Loucy (cell line): ENCODE measurements around the gene SSPN.

Experiments used
- H2AFZ ChIP-seq: fragments of 200-600 bp; sonication (generic); 2 replicates; pipeline ENCODE4 v1.6.0; 2016; ENCODE audit warnings: antibody characterized with exemption, mild to moderate bottlenecking, low read length, moderate library complexity
- H3F3A ChIP-seq: fragments of 200-600 bp; 2 replicates; pipeline ENCODE4 v1.6.0; 2016; ENCODE audit warnings: antibody characterized with exemption, low read depth, mild to moderate bottlenecking
- H3K27me3 ChIP-seq: fragments of 200-600 bp; sonication (generic); 2 replicates; pipeline ENCODE4 v1.6.1; 2014; ENCODE audit warnings: low read length, mild to moderate bottlenecking; ENCODE audit not compliant: insufficient read depth, poor library complexity, severe bottlenecking
- H3K36me3 ChIP-seq: fragments of 200-600 bp; sonication (generic); 2 replicates; pipeline ENCODE4 v1.6.1; 2016; ENCODE audit warnings: low read length; ENCODE audit not compliant: insufficient read depth
- H3K4me1 ChIP-seq: fragments of 200-600 bp; sonication (generic); 2 replicates; pipeline ENCODE4 v1.5.1; 2014; ENCODE audit warnings: low read length, mild to moderate bottlenecking; ENCODE audit not compliant: insufficient read depth, poor library complexity, severe bottlenecking
- H3K4me2 ChIP-seq: fragments of 200-600 bp; sonication (generic); 2 replicates; pipeline ENCODE4 v1.6.0; 2014; ENCODE audit warnings: antibody characterized with exemption, low read length, low read depth, mild to moderate bottlenecking; ENCODE audit not compliant: poor library complexity, severe bottlenecking
- H3K4me3 ChIP-seq: fragments of 200-600 bp; sonication (generic); 2 replicates; pipeline ENCODE4 v1.5.1; 2014; ENCODE audit warnings: low read length, mild to moderate bottlenecking, mixed read lengths; ENCODE audit not compliant: poor library complexity, severe bottlenecking
- H3K79me2 ChIP-seq: fragments of 200-600 bp; sonication (generic); 2 replicates; pipeline ENCODE4 v1.6.1; 2014; ENCODE audit warnings: low read length; ENCODE audit not compliant: insufficient read depth
- H3K9ac ChIP-seq: fragments of 200-600 bp; sonication (generic); 2 replicates; pipeline ENCODE4 v1.6.0; 2014; ENCODE audit warnings: mild to moderate bottlenecking, low read depth, low read length, moderate library complexity; ENCODE audit not compliant: poor library complexity, severe bottlenecking
- H3K9me2 ChIP-seq: fragments of 200-600 bp; sonication (generic); replicated peaks from 2 replicates; pipeline ENCODE4 v1.6.1; 2016; ENCODE audit warnings: low read depth, low read length, mixed read lengths
- H3K9me3 ChIP-seq: fragments of 200-600 bp; sonication (generic); 2 replicates; pipeline ENCODE4 v1.6.1; 2014; ENCODE audit warnings: mild to moderate bottlenecking, antibody characterized with exemption, low read length, low read depth; ENCODE audit not compliant: insufficient read depth
- H4K20me1 ChIP-seq: fragments of 200-600 bp; sonication (generic); 2 replicates; pipeline ENCODE4 v1.6.0; 2014; ENCODE audit warnings: antibody characterized with exemption, low read length, mild to moderate bottlenecking; ENCODE audit not compliant: insufficient read depth, poor library complexity, severe bottlenecking
- EZH2phosphoT487 ChIP-seq: fragments of 200-600 bp; IDR thresholded peaks from 2 replicates; pipeline ENCODE4 v1.6.1; 2018; ENCODE audit warnings: antibody characterized with exemption, mild to moderate bottlenecking, moderate library complexity, borderline replicate concordance
- TF ChIP-seq, protein P1 (sequence below): fragments of 200-600 bp; sonication (generic); conservative IDR thresholded peaks from 2 replicates; pipeline ENCODE4 v1.5.1; 2014; ENCODE audit warnings: mild to moderate bottlenecking, antibody characterized with exemption, low read length

The SSPN gene

DNA sequence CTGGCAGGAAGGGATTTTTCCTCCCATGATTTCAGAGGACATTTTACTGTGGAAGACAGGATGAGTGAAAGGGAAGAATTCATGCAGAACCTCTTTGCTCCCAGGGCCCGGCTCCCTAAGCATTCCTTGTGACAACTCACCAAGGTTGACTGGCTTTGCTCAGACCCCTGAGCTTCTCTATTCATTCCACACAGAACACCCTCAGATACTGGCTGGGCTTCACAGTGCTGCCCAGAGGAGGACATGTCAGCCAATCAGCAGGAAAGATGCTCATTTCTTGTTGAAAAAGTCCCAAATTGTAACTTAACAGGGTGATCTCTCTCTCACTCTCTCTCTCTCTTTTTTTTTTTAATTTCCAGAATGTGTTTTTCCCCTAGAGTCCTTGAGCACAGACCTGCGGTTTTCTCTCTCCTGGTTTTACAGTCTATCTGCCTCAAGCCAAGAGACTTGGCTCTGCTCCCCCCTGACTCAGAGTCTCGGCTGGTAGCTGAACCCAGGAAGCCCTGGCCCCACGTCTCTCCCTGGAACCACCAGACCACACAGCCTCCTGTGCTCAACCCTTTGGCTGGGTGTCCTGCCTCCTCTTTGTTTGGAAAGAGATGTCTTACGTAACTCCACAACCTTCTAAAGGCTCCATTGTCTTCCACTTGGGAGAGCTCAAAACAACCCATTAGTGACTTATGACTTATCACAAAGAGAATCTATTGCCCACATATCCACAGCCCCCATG lies 43.9 kb downstream of the SSPN start:
- no peaks in the 10 kb centered on the region for H3K27me3 ChIP-seq
- H3K4me3 ChIP-seq: no peak overlapping the region
- no peaks in the 10 kb centered on the region for H3K36me3 ChIP-seq
- TF ChIP-seq, protein P1, sequence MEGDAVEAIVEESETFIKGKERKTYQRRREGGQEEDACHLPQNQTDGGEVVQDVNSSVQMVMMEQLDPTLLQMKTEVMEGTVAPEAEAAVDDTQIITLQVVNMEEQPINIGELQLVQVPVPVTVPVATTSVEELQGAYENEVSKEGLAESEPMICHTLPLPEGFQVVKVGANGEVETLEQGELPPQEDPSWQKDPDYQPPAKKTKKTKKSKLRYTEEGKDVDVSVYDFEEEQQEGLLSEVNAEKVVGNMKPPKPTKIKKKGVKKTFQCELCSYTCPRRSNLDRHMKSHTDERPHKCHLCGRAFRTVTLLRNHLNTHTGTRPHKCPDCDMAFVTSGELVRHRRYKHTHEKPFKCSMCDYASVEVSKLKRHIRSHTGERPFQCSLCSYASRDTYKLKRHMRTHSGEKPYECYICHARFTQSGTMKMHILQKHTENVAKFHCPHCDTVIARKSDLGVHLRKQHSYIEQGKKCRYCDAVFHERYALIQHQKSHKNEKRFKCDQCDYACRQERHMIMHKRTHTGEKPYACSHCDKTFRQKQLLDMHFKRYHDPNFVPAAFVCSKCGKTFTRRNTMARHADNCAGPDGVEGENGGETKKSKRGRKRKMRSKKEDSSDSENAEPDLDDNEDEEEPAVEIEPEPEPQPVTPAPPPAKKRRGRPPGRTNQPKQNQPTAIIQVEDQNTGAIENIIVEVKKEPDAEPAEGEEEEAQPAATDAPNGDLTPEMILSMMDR: no peak
- TF ChIP-seq EZH2phosphoT487: no peak
- H3K9me2 ChIP-seq: no peaks in the 10 kb centered on the region
- no peaks in the 10 kb centered on the region for H3F3A ChIP-seq
- no peaks in the 10 kb centered on the region for H3K79me2 ChIP-seq
- H3K9ac ChIP-seq: no peak overlapping the region
- no peak overlapping the region for H2AFZ ChIP-seq
- no peaks in the 10 kb centered on the region for H4K20me1 ChIP-seq
- H3K4me2 ChIP-seq: no peak overlapping the region
- H3K4me1 ChIP-seq: no peaks in the 10 kb centered on the region
- no peaks in the 10 kb centered on the region for H3K9me3 ChIP-seq

DNA sequence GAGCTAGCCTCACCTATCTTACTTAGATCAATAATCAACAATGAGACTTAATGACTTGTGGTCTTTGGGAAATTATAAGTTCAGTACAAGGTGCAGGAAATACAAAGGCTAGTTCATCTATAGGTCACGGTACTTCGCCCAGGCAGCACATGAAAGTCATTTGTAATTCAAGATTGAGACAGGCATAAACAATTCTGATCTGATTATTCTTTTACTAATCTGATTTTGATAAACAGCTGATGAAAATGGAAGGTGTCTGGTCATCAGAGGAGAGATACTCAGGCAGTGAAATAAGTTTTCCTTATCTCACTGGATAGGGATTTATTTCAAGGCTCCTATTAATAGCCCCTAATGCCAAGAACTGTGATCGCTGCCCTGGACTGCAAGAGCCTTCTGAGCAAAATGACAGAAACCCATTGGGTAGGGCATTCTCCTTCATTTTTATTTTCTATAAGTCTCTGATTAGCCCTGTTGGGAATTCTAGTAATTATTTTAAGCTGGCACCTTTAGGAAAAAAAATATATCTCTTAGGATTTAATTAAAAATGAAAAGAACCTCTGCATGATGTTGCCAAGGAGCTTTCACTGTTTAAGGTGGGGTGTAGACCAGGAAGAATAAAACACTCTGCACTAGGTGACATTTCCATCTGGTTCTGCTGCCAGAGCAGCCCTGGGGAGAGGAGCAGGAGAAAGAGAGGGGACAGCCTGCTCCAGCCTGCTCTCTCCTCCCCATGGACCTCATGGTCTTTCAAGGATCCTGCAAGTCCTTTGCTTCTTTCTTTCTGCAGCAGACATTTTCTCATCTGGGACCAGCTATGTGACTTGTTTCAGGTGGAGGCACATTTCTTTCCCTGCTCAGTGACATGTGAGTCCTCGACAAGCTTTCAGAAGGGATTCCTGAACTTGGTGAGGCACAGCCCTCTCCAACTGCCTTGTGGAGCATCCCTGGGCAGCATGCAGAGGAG lies 44.8 kb downstream of the SSPN start:
- no peaks in the 10 kb centered on the region for H4K20me1 ChIP-seq
- H3K4me2 ChIP-seq: no peak overlapping the region
- H2AFZ ChIP-seq: no peak overlapping the region
- no peaks in the 10 kb centered on the region for H3K4me1 ChIP-seq
- no peaks in the 10 kb centered on the region for H3K9me2 ChIP-seq
- no peak for TF ChIP-seq EZH2phosphoT487
- TF ChIP-seq, protein P1: no peak
- H3K27me3 ChIP-seq: no peaks in the 10 kb centered on the region
- H3K9ac ChIP-seq: no peak overlapping the region
- no peak overlapping the region for H3K4me3 ChIP-seq
- H3K9me3 ChIP-seq: no peaks in the 10 kb centered on the region
- H3K79me2 ChIP-seq: no peaks in the 10 kb centered on the region
- H3K36me3 ChIP-seq: no peaks in the 10 kb centered on the region
- H3F3A ChIP-seq: no peaks in the 10 kb centered on the region

DNA sequence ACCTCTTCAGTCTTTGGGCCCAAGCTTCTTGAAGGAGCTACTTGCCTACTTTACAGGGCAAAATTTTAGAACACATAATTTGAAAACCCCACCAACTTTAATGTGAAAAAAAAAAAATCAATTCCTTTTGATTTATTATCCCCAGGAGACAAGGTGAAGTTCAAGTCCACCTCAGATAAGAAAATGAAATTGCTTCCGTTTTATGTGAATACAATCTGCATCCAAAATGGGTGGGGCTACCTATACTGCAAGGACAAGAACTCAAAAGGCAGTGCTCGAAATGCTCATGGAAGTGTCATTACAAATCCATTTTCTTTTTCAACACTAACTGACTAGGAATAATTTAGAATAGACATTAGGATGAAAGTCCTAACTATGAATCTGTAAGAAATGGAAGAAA lies 45.7 kb downstream of the SSPN start:
- Histone ChIP-seq H3K4me1 (no peaks in the 10 kb centered on the region), H4K20me1 (no peaks in the 10 kb centered on the region), H3K27me3 (no peaks in the 10 kb centered on the region), H3K36me3 (no peaks in the 10 kb centered on the region), H3F3A (no peaks in the 10 kb centered on the region), H3K9ac (no peak overlapping the region), H3K9me3 (no peaks in the 10 kb centered on the region), H3K4me3 (no peak overlapping the region), H3K79me2 (no peaks in the 10 kb centered on the region), H3K9me2 (no peaks in the 10 kb centered on the region), H3K4me2 (no peak overlapping the region), H2AFZ (no peak overlapping the region)
- TF ChIP-seq EZH2phosphoT487: no peak
- TF ChIP-seq, protein P1: no peak
